Activated naive CD4-positive, alpha-beta T cell treated with anti-CD3 and anti-CD28 coated beads, Interleukin-2, amount 50 U/mL, for 72 hours (primary cell): Measurements from ENCODE around the gene CCM2L. TPM values are rescaled to one million over a fixed set of nuclear protein-coding genes. Genes with fewer than 3 reads are reported as not detected.
"Not testable (repeated sequence)": the region's sequence is repeated elsewhere in the genome, so short reads cannot be mapped to it uniquely, and the experiment has no call there.

Experiments
- ATAC-seq, 2 donors: fragments of 150-1000 bp; cut with Tn5 transposase; 2 replicates each; pipeline ENCODE4 v1.10.0; 2021; ENCODE audit warnings: mild to moderate bottlenecking in 2 of 2, moderate library complexity in 2 of 2
- DNase-seq, 2 donors: peaks; one replicate each; pipeline ENCODE4 v3.0.0; 2021 to 2022; ENCODE audit warnings: low spot score in 2 of 2
- H3K27ac Mint-ChIP-seq, 2 donors: one replicate each; pipeline ENCODE4 v1.8.0; 2022; ENCODE audit warnings: mild to moderate bottlenecking in 2 of 2, mixed read lengths in 2 of 2
- H3K36me3 Mint-ChIP-seq, 2 donors: one replicate each; pipeline ENCODE4 v1.8.0; 2022; ENCODE audit warnings: mixed read lengths in 2 of 2
- H3K9me3 Mint-ChIP-seq, 2 donors: one replicate each; pipeline ENCODE4 v1.8.0; 2022; ENCODE audit warnings: mixed read lengths in 2 of 2
- total RNA-seq, 2 donors: library from RNA; stranded (reverse); gene quantifications; one replicate each; pipeline ENCODE4 v1.2.3, GENCODE V29; 2022

The CCM2L gene
- total RNA-seq, 2 donors from 2014 or later, result not detected

GRCh38 chr20:32017711-32018251, 7.5 kb downstream of the CCM2L start:
- ATAC-seq, result peak; percentile 9 to 39
- no peaks in the 10 kb centered on the region for H3K9me3 Mint-ChIP-seq
- no peak overlapping the region for H3K27ac Mint-ChIP-seq
- peak in 1 of 2 donors; percentile 47 for DNase-seq
- H3K36me3 Mint-ChIP-seq, result peaks cover 5% of the 10 kb centered on the region in 2 donors

- peaks cover 5% of the 10 kb centered on the region in 2 donors for H3K36me3 Mint-ChIP-seq
- ATAC-seq, result peak; percentile 71 to 74
- H3K9me3 Mint-ChIP-seq, result no peaks in the 10 kb centered on the region
- no peak overlapping the region for H3K27ac Mint-ChIP-seq
- DNase-seq, result peak in 1 of 2 donors; percentile 57
Observed at GRCh38 chr20:32018269-32019155, 8.3 kb downstream of the CCM2L start.

- ATAC-seq (no peak), DNase-seq (no peak)
- H3K27ac Mint-ChIP-seq, result no peak overlapping the region
- H3K9me3 Mint-ChIP-seq, result no peaks in the 10 kb centered on the region
- H3K36me3 Mint-ChIP-seq, result peaks cover 5% of the 10 kb centered on the region in 2 donors
Observed at GRCh38 chr20:32019156-32019510, 8.9 kb downstream of the CCM2L start.

- H3K9me3 Mint-ChIP-seq, result no peaks in the 10 kb centered on the region
- no peak overlapping the region for H3K27ac Mint-ChIP-seq
- H3K36me3 Mint-ChIP-seq, result peaks cover 5% of the 10 kb centered on the region in 2 donors
- no peak for ATAC-seq
- DNase-seq, result no peak
Observed at GRCh38 chr20:32019563-32020463, 9.6 kb downstream of the CCM2L start.

GRCh38 chr20:32021091-32021490, 10.9 kb downstream of the CCM2L start:
- Mint-ChIP-seq H3K9me3 (no peaks in the 10 kb centered on the region), H3K27ac (no peak overlapping the region), H3K36me3 (peaks cover 5% of the 10 kb centered on the region in 2 donors)
- DNase-seq (no peak), ATAC-seq (no peak)

- H3K36me3 Mint-ChIP-seq, result no peaks in the 10 kb centered on the region
- ATAC-seq (no peak), DNase-seq (no peak)
- H3K9me3 Mint-ChIP-seq, result no peaks in the 10 kb centered on the region
- H3K27ac Mint-ChIP-seq, result no peak overlapping the region
Observed at GRCh38 chr20:32024683-32025295, 14.6 kb downstream of the CCM2L start.

GRCh38 chr20:32027643-32028042, 17.4 kb downstream of the CCM2L start:
- H3K9me3 Mint-ChIP-seq, result no peaks in the 10 kb centered on the region
- H3K36me3 Mint-ChIP-seq, result no peaks in the 10 kb centered on the region

GRCh38 chr20:32028647-32029372, 18.6 kb downstream of the CCM2L start:
- no peaks in the 10 kb centered on the region for H3K9me3 Mint-ChIP-seq
- H3K36me3 Mint-ChIP-seq, result no peaks in the 10 kb centered on the region
- ATAC-seq (no peak), DNase-seq (no peak)
- no peak overlapping the region for H3K27ac Mint-ChIP-seq

More at GRCh38 chr20:32027643-32028042, 17.4 kb downstream of the CCM2L start:
- ATAC-seq (no peak), DNase-seq (no peak)
- H3K27ac Mint-ChIP-seq, result peak overlapping the region in 1 of 2 donors; percentile 31

GRCh38 chr20:32029561-32029960, 19.3 kb downstream of the CCM2L start:
- ATAC-seq (no peak), DNase-seq (no peak)
- H3K27ac Mint-ChIP-seq, result no peak overlapping the region
- no peaks in the 10 kb centered on the region for H3K9me3 Mint-ChIP-seq
- no peaks in the 10 kb centered on the region for H3K36me3 Mint-ChIP-seq

- H3K9me3 Mint-ChIP-seq, result no peaks in the 10 kb centered on the region
- no peak overlapping the region for H3K27ac Mint-ChIP-seq
- ATAC-seq, result peak; percentile 85 to 86
- H3K36me3 Mint-ChIP-seq, result no peaks in the 10 kb centered on the region
- DNase-seq, result peak; percentile 64 to 70
Observed at GRCh38 chr20:32031007-32031958, 21.0 kb downstream of the CCM2L start.

- ATAC-seq (no peak), DNase-seq (no peak)
- Mint-ChIP-seq H3K9me3 (no peaks in the 10 kb centered on the region), H3K36me3 (no peaks in the 10 kb centered on the region), H3K27ac (no peak overlapping the region)
Observed at GRCh38 chr20:32033316-32033715, 23.1 kb downstream of the CCM2L start.

- H3K9me3 Mint-ChIP-seq, H3K36me3 Mint-ChIP-seq, DNase-seq, H3K27ac Mint-ChIP-seq, ATAC-seq: not testable (repeated sequence)
Observed at GRCh38 chr20:32033721-32034120, 23.5 kb downstream of the CCM2L start.

GRCh38 chr20:32034581-32035425, 24.6 kb downstream of the CCM2L start:
- ATAC-seq (peak in 1 of 2 donors; percentile 36), DNase-seq (no peak)
- Mint-ChIP-seq H3K36me3 (no peaks in the 10 kb centered on the region), H3K9me3 (no peaks in the 10 kb centered on the region), H3K27ac (peak overlapping the region in 1 of 2 donors; percentile 18)

- Mint-ChIP-seq H3K27ac (no peak overlapping the region), H3K9me3 (no peaks in the 10 kb centered on the region), H3K36me3 (no peaks in the 10 kb centered on the region)
- DNase-seq (no peak), ATAC-seq (no peak)
Observed at GRCh38 chr20:32035426-32035779, 25.2 kb downstream of the CCM2L start.
